AG10803 (cell line): ENCODE measurements around the gene GRIK3.

Experiments
- DNase-seq: peaks from one replicate; pipeline ENCODE4 v3.0.0; 2010; ENCODE audit warnings: low read depth
- H3K4me3 ChIP-seq: 2 replicates; pipeline ENCODE4 v1.5.1; 2011; ENCODE audit warnings: mild to moderate bottlenecking, low read length, control low read depth
- CTCF ChIP-seq: conservative IDR thresholded peaks from 2 replicates; pipeline ENCODE4 v1.5.1; 2011; ENCODE audit warnings: mild to moderate bottlenecking, low read length, control low read depth, inconsistent platforms

Gene GRIK3

GRCh38 chr1:36822648-36823047 is 211.7 kb downstream of the GRIK3 start:
- no peak for DNase-seq
- no peak for TF ChIP-seq CTCF
- no peak overlapping the region for H3K4me3 ChIP-seq

GRCh38 chr1:36821386-36821785 is 212.9 kb downstream of the GRIK3 start:
- no peak for TF ChIP-seq CTCF
- no peak overlapping the region for H3K4me3 ChIP-seq
- no peak for DNase-seq

- no peak for DNase-seq
- H3K4me3 ChIP-seq: no peak overlapping the region
- no peak for TF ChIP-seq CTCF
Measured at GRCh38 chr1:36818771-36819170, 215.5 kb downstream of the GRIK3 start.

GRCh38 chr1:36816348-36816747 is 218.0 kb downstream of the GRIK3 start:
- TF ChIP-seq CTCF: no peak
- DNase-seq: no peak

GRCh38 chr1:36814774-36815173 is 219.5 kb downstream of the GRIK3 start:
- no peak overlapping the region for H3K4me3 ChIP-seq
- TF ChIP-seq CTCF: no peak
- no peak for DNase-seq

More at GRCh38 chr1:36816348-36816747, 218.0 kb downstream of the GRIK3 start:
- H3K4me3 ChIP-seq: no peak overlapping the region

GRCh38 chr1:36814083-36814482 is 220.2 kb downstream of the GRIK3 start:
- no peak overlapping the region for H3K4me3 ChIP-seq
- no peak for DNase-seq
- no peak for TF ChIP-seq CTCF

- no peak for DNase-seq
- no peak for TF ChIP-seq CTCF
Measured at GRCh38 chr1:36807262-36807661, 227.1 kb downstream of the GRIK3 start.

More at GRCh38 chr1:36807262-36807661, 227.1 kb downstream of the GRIK3 start:
- no peak overlapping the region for H3K4me3 ChIP-seq
